Adrenal gland (tissue), 12 donors: ENCODE results near the gene NRP2. TPM values are rescaled to one million over a fixed set of nuclear protein-coding genes. Genes with fewer than 3 reads are reported as not detected.

ENCODE experiments used
- DNase-seq, 7 donors: peaks; one replicate each; pipeline ENCODE4 v3.0.0-alpha.2; 2019 to 2020
- H3K27ac ChIP-seq, 5 donors: fragments of 200-600 bp; sonication (generic) in 4 of 5; 1 replicate in 3 of 5; 2 replicates in 2 of 5; pipeline versions ENCODE4 v1.5.1 to v1.8.0; 2016 to 2020; ENCODE audit warnings: mild to moderate bottlenecking in 1 of 5
- H3K27me3 ChIP-seq: fragments of 200-600 bp; 2 replicates; pipeline ENCODE4 v1.8.0; 2021
- H3K36me3 ChIP-seq, 2 donors: fragments of 200-600 bp; replicated peaks in 1 of 2; 1 replicate in 1 of 2; 2 replicates in 1 of 2; pipeline versions ENCODE4 v1.5.1 to v1.8.0; 2018 to 2022
- H3K4me1 ChIP-seq, 2 donors: fragments of 200-600 bp; replicated peaks in 1 of 2; 1 replicate in 1 of 2; 2 replicates in 1 of 2; pipeline versions ENCODE4 v1.5.1 to v1.8.0; 2018 to 2021
- H3K4me3 ChIP-seq, 4 donors: fragments of 200-600 bp; sonication (generic) in 3 of 4; one replicate each; pipeline ENCODE4 v1.5.1; 2016 to 2018
- H3K9me3 ChIP-seq, 3 donors: fragments of 200-600 bp; sonication (generic) in 1 of 3; replicated peaks in 1 of 3; 1 replicate in 2 of 3; 2 replicates in 1 of 3; pipeline versions ENCODE4 v1.5.1 to v1.8.0; 2016 to 2021
- POLR2A ChIP-seq, 2 donors: fragments of 450-650 bp; IDR thresholded peaks; one replicate each; pipeline ENCODE4 v1.6.1; 2017; ENCODE audit warnings: antibody characterized with exemption in 2 of 2, mild to moderate bottlenecking in 2 of 2, moderate library complexity in 1 of 2
- WGBS, 4 donors: extraction: QIAGEN DNeasy Blood & Tissue Kit in 2 of 4; methylation state at CpG; one replicate each; pipeline versions ENCODE4 v1.1.5 to v1.1.7; 2013 to 2017; 5-methylcytosine and 5-hydroxymethylcytosine counted together
- intact Hi-C, 2 donors: fragments of 100-400 bp; cut with DNase I; formaldehyde crosslinking; loops; one replicate each; pipeline versions ENCODE4 v1.14.1 to v1.15.0; 2022 to 2023
- polyA plus RNA-seq, 3 donors: library from polyadenylated mRNA; stranded (reverse); fragments of 200-250 nt in 2 of 3; fragments of 350-450 nt in 1 of 3; fragmentation: Illumina TruSeq in 1 of 3; extraction: RNeasy Lipid Tissue Mini Kit (QIAGEN cat#74804) in 1 of 3; gene quantifications; one replicate each; pipeline ENCODE4 v1.2.3, GENCODE V29; 2013 to 2014
- total RNA-seq, 9 donors: library from RNA; depleted of rRNA in 4 of 9; stranded (reverse); fragments of >200 nt in 4 of 9; fragments of 120-200 nt in 1 of 9; fragmentation: NEBNext Ultra II Directional in 1 of 9; extraction: Animal tissue kit (Norgen Biotek cat#: 25700) in 1 of 9; gene quantifications; one replicate each; pipeline versions ENCODE4 v1.1.0 to v1.2.4, GENCODE V29; 2013 to 2023
- TF ChIP-seq, protein P1 (sequence below), 6 experiments: fragments of 450-650 bp in 4 of 6; fragments of 200-600 bp in 2 of 6; sonication (generic) in 1 of 6; IDR thresholded peaks; 1 replicate in 5 of 6; 2 replicates in 1 of 6; pipeline versions ENCODE4 v1.5.1 to v1.8.0; 2016 to 2021; ENCODE audit warnings: antibody characterized with exemption in 6 of 6, mild to moderate bottlenecking in 2 of 6, moderate library complexity in 1 of 6
- donor health status: healthy with polysubstance abuse.
- donor health status: Bipolar disorder and iron deficiency.
- donor health status: DM: yes; HTN: yes; CAD: no.
- donor health status: DM: no; HTN: no; CAD: no.
- donor health status: DM: no; HTN: no; CAD: no.
- donor health status: DM: yes; HTN: yes; CAD: no.

The NRP2 gene
- total and polyA plus RNA-seq, 12 donors: 27.6 to 205 (median 93.1) TPM

DNA sequence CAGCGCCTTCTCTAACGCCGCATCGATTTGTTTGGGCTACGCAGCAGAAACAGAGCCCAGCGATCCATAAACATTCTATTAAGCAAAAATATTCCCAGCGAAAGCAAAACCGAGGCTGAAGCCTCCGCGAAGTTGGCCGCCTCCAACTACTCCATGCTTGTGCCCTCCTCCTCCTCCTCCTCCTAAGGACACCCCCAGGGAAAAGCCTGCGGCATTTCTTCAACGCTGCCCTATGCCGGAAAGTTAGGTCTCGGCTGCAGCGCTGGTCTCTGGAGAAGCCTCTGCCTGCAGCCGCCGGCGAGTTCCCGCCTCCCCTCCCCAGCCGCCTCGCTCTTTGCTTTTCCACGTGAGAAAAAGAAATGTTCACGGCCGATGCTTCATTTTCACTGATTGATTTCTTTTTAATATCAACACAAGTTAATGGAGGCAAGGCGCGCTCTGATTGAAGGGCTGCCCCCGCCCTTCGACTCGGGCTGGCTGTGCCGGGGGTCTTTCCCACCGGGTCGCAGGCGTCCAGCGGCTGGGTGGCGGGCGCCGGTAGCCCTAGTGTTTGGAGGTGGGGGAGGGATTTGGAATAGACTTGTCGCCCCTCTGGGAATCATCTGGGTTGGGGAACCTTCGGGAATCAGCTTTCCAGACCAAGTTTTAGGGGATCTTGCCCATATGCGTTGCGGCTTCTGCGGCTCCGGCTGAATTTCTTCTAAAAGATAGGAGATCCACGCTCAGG lies 3.9 kb downstream of the NRP2 start:
- peak in 4 of 7 donors; percentile 36 to 58 (median 40) for DNase-seq
- intact Hi-C loops: loop anchor here in 1 of 2 donors (10.0 kb wide), 1 partner anchor 811 kb away; no protein-coding TSS in a partner anchor
- Histone ChIP-seq H3K36me3 (no peaks in the 10 kb centered on the region), H3K9me3 (no peaks in the 10 kb centered on the region), H3K27ac (peak overlapping the region in 4 of 5 donors; percentile 19 to 93 (median 84)), H3K4me3 (peak overlapping the region in 2 of 4 donors; percentile 45 to 84), H3K4me1 (peaks cover 33 to 58% of the 10 kb centered on the region in 2 donors), H3K27me3 (no peaks in the 10 kb centered on the region)
- TF ChIP-seq, protein P1, sequence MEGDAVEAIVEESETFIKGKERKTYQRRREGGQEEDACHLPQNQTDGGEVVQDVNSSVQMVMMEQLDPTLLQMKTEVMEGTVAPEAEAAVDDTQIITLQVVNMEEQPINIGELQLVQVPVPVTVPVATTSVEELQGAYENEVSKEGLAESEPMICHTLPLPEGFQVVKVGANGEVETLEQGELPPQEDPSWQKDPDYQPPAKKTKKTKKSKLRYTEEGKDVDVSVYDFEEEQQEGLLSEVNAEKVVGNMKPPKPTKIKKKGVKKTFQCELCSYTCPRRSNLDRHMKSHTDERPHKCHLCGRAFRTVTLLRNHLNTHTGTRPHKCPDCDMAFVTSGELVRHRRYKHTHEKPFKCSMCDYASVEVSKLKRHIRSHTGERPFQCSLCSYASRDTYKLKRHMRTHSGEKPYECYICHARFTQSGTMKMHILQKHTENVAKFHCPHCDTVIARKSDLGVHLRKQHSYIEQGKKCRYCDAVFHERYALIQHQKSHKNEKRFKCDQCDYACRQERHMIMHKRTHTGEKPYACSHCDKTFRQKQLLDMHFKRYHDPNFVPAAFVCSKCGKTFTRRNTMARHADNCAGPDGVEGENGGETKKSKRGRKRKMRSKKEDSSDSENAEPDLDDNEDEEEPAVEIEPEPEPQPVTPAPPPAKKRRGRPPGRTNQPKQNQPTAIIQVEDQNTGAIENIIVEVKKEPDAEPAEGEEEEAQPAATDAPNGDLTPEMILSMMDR (IDR thresholded peaks at IDR 0.05): no peak
- TF ChIP-seq POLR2A (IDR thresholded peaks at IDR 0.05): no peak
- 3 to 8% (median 5%) methylated on average over 37 to 45 of the region's 45 CpGs for WGBS, 4 donors

DNA sequence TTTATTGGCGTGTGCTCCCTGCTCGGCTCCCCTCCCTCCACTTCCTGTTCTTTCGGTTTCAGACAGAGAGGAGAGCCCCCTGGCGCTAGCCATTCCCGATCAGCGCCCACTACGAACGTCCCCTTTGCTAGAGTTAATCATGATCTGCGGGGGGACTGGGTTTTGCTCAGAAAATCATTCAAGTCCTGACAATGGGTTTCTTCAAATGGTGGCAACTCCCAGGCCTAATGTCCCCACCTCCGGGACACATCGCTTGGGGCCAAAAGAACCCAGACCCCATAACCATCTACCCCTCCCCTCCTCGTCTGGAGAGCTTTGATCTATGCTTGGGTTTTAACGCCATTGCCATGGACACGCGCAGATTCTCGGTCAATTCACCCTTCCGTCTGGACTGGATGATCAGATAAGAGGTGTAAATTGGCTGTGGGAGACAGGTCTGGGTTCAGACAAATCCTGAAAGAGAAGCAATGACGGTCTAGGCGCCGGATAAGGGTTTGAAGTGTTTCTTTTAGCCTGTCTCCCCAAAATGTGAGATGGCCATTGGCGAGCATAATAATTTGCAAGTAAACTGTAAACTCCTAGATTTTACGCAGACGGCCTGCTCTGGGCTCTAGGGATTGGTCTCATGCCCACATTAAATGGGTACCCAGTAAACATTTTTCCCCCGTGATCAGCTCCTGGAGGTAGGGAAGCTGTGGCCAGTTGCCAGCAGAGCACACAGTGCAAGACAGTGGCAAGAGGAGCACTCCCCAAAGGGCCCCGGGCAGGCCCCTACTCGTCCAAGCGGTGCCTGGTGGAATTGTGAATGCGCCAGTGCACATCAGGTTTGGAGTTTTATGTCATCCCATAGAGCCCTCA lies 4.7 kb downstream of the NRP2 start:
- Histone ChIP-seq H3K36me3 (no peaks in the 10 kb centered on the region), H3K9me3 (no peaks in the 10 kb centered on the region), H3K4me3 (peak overlapping the region in 2 of 4 donors; percentile 45 to 84), H3K27me3 (no peaks in the 10 kb centered on the region), H3K27ac (peak overlapping the region in 3 of 5 donors; percentile 81 to 93 (median 88)), H3K4me1 (peaks cover 33 to 58% of the 10 kb centered on the region in 2 donors)
- intact Hi-C loops: loop anchor here in 1 of 2 donors (10.0 kb wide), 1 partner anchor 812 kb away; no protein-coding TSS in a partner anchor
- peak in 1 of 7 donors; percentile 55 for DNase-seq
- no peak for TF ChIP-seq POLR2A (IDR thresholded peaks at IDR 0.05)
- TF ChIP-seq, protein P1 (IDR thresholded peaks at IDR 0.05): no peak
- WGBS, 4 donors: 59 to 65% (median 64%) methylated on average over 28 of the region's 28 CpGs

DNA sequence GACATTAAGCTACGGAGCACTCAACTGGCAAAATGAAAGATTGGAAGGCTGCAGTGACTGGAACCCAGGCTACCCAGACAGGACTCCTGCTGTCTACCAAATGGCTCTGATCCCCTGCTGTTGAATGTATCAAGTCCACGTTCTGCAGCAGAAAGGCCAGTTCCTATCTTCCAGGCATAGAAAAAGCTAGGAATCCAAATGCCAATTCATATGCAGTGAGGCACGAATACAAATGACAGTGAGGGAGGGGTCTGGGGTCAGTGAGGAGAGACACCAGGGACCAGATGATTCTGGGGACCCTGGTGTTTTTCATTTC lies 5.3 kb downstream of the NRP2 start:
- Histone ChIP-seq H3K27me3 (no peaks in the 10 kb centered on the region), H3K36me3 (no peaks in the 10 kb centered on the region), H3K4me3 (peak overlapping the region in 1 of 4 donors; percentile 84), H3K27ac (peak overlapping the region in 3 of 5 donors; percentile 35 to 93 (median 88)), H3K4me1 (peaks cover 35 to 64% of the 10 kb centered on the region in 2 donors), H3K9me3 (no peaks in the 10 kb centered on the region)
- intact Hi-C loops: loop anchor here in 1 of 2 donors (10.0 kb wide), 1 partner anchor 813 kb away; no protein-coding TSS in a partner anchor
- no peak for DNase-seq
- TF ChIP-seq, protein P1 (IDR thresholded peaks at IDR 0.05): no peak
- no peak for TF ChIP-seq POLR2A (IDR thresholded peaks at IDR 0.05)
- 72 to 83% (median 76%) methylated on average over 3 of the region's 3 CpGs for WGBS, 4 donors
